SK-N-MC (cell line): ENCODE measurements around the gene CDC14A.

ENCODE experiments used
- EZH2 ChIP-seq: fragments of 200-600 bp; sonication (generic); IDR thresholded peaks from one replicate; pipeline ENCODE4 v1.6.1; 2017; ENCODE audit warnings: antibody characterized with exemption
- FOXP2 ChIP-seq: optimal IDR thresholded peaks from 2 replicates; pipeline ENCODE3; 2011; ENCODE audit warnings: mild to moderate bottlenecking, moderate library complexity; ENCODE audit not compliant: insufficient read depth; ENCODE audit errors: extremely low read length, control extremely low read depth

DNA sequence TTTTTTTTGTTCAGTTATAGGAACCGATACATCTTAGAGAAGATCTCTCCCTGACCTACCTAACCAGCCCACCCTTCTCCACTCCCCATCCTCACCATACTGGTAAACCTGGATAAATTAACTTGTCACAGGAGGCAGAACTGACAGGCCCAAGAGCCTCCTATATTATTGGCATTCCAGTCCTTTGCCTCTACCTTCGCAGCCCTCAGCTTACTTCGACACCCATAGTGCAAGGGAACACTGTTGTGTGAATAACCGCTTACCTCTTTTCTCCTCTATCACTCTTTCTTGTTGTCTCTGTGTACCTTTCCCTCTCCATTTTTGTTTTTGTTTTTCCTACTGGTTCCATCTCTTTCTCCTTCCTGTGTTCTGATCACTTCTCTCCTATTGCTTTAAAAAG lies 58.7 kb downstream of the CDC14A start:
- no peak for TF ChIP-seq EZH2
- TF ChIP-seq FOXP2, result no peak
